Fibroblast of skin of back (primary cell): ENCODE data around the gene CFL1.

Experiments used
- DNase-seq: peaks from one replicate; pipeline ENCODE4 v3.0.0-alpha.2; 2013

Gene CFL1

DNA sequence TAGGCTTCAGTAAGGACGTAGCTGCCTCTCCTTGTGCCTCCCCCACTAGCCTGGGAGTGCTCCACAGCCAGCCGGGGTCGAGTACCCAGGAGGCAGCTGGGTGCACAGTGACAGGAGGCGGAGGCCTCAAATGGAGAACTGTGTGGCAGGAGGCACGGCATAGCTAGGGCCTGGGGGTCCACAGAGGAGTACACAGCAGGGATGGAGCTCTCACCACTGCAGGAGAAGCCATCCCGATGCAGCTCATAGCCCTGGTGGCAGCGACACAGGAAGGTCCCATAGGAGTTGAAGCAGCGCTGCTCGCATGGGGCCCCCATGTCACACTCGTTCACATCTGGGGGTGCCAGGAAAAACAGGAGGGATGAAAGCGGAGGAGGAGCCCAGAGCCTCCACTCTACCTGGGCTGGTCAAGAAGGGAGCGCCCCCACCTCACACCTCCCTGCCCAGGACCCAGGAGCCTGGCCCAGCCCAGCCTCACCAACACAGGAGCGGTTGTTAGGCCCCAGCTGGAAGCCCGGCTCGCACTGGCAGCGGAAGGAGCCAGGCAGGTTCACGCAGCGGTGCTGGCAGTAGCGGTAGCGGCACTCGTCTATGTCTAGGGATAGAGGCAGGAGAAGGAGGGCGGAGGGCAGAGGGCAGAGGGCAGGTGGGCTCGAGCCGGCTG, 11.8 kb upstream of the CFL1 start:
- DNase-seq: no peak

DNA sequence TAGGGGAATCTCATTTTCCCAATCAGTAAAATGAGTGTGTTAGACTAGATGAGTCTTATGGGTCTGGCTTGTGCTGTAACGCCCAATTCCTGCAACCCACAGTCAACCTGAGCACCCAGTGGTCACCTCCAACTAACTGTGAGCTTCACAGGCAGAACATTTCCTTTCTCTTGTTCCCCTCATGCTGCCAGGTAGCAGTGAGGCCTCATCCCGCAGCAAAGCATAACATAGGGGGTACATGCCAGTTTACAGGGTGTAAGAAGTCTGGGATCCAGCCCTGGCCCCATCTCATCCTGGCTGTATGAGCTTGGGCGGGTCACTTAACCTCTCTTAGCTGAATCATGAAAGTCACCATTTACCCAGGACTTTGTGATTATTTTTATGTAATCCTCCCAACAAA, 10.9 kb upstream of the CFL1 start:
- no peak for DNase-seq

- peak; percentile 37 for DNase-seq
Observed at GRCh38 chr11:65868076-65868667, 10.2 kb upstream of the CFL1 start.

DNA sequence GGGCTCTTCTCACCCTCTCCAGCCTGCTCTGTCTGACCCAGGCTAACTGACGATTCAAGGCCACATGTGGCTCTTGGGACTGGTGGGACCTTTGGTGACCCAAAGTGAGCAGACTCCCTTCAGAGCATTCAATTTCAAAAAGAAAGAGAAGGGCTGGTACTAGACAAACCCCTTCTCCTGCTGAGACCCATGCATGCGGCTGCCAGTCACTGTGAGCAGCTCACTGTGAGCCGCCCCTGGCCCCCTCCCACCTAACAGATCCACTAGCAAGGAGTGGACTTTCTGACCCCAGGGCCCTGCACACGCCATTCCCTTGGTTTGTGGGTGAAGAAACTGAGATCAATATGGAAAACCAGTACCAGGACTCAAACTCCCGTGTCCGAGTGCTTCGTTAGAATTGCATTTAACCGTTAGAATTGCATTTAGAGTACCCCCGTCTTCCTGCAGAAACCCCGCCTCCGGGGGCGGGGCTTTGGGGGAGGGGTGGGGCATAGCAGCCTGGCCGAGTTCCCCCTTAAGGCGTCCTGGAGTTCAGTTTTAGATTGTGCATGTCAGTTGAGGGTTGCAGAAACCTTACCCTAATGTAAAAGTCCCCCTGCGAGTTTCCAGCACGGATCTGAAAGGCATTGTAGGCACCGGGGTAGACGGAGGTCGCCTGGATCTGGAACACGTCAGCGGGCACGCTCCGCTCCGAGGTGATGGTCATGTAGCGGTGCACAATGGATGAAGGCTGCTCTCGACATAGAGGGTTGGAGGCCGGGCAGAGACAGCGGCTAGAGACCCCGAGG, 9.5 kb upstream of the CFL1 start:
- no peak for DNase-seq

GRCh38 chr11:65866509-65867283, 8.7 kb upstream of the CFL1 start:
- DNase-seq: no peak

- DNase-seq: no peak
Observed at GRCh38 chr11:65865550-65866172, 7.7 kb upstream of the CFL1 start.

DNA sequence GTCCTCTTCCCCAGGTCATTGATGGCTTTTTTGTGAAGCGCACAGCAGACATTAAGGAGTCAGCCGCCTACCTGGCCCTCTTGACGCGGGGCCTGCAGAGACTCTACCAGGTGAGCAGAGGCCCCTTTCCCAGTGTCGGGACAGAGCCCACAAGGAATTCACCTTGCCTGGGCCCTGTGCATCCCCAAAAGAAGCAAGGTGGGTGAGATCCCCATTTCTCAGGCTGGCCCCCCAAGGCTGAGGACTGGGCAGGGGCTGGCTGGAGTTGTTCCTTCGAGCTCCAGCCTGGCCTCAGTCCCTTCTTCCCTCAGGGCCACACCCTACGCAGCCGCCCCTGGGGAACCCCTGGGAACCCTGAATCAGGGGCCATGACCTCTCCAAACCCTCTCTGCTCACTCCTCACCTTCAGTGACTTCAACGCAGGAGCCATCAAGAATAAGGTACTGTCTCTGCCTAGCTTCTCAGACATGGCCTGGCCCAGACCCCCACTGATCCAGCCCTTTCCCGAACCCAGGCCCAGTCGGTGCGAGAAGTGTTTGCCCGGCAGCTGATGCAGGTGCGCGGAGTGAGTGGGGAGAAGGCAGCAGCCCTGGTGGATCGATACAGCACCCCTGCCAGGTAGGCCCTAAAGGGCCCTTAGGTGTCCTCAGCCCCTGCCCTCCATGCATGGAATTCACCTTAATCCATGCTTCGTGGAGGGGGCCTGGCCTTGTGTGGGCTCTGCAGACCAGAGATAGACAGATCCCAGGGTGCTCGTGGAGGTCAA, 6.9 kb upstream of the CFL1 start:
- DNase-seq: no peak

DNA sequence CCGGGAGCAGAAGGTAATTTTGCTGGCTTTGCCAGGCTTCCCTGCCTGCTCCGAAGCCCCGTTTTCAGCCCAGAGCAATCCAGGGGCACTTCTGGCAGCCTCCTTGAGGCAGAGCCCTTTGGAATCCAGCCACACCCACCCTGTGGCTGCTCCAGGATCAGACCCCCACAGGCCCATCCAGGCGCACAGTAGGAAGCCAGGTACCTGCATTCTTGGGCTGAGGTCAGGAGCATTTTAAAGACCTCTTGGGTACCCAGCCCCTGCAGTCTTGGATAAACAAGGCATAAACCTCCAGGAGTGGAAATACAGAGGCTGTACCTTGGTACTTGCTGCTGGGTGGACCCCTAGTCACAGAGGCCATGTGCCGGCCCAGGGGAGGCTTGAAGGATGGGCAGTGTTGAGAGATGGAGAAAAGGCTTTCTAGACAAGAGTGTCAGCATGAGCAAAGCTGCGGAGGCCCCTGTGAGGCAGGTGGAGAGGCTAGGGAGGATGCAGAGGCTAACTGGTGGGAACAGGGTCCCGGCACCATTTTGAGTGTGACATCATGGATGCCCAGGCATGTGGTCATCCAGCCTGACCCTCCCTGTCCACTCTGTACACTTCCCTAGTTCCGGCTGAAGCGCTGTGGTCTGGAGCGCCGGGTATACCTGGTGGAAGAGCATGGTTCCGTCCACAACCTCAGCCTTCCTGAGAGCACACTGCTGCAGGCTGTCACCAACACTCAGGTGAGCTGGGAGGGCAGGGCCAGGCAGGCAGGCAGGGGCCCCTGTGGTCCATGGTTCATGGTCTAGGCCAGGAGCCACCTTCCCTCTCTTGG, 6.1 kb upstream of the CFL1 start:
- DNase-seq: no peak

DNA sequence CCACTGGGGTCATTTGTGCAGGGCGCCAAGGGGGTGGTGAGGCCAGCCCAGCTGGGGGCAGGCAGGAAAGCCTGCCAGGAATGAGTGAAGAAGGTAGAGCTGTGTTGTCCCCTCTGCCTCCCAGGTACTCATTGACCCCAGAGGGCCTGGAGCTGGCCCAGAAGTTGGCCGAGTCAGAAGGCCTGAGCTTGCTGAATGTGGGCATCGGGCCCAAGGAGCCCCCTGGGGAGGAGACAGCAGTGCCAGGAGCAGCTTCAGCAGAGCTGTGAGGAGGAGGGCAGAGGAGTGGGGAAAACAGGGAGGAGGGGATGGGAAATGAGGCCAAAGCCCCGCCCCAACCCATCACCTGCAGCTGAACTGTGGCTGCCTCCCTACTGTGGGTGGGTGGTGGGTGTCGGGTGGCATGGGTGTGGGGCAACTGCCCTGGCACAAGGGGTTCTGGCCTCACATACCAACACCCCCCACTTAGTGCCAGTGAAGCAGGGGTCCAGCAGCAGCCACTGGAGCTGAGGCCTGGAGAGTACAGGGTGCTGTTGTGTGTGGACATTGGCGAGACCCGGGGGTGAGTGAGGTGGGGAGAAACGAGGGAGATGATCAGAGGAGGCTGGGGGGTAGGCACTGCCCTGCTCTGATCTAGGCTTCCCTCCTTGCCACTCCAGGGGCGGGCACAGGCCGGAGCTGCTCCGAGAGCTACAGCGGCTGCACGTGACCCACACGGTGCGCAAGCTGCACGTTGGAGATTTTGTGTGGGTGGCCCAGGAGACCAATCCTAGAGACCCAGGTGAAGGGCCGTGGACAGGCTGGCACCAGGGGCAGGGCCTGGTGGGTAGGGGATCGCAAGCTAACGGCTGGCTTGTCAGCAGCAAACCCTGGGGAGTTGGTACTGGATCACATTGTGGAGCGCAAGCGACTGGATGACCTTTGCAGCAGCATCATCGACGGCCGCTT, 5.2 kb upstream of the CFL1 start:
- DNase-seq: no peak

DNA sequence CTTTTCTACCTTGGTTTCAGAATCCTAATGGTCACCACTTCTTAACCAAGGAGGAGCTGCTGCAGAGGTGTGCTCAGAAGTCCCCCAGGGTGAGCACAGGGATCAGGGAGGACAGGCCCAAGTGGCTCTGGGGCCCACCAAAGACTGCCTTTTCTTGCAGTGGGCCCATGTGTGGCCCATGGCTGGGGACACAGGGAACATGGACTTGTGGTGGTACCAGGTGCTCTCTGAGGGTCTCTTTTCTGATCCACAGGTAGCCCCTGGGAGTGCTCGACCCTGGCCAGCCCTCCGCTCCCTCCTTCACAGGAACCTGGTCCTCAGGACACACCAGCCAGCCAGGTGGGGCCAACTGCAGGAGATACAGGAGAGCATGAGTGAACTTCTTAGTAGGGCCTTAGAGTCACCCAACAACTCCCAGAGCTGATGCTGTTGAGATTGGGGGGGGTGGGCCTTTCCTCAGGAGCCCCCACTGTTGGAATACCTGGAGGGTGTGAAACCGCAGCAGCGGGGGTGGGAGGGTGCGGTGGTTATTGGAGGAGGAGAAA, 4.3 kb upstream of the CFL1 start:
- no peak for DNase-seq

GRCh38 chr11:65861533-65862183, 3.7 kb upstream of the CFL1 start:
- no peak for DNase-seq

GRCh38 chr11:65861165-65861505, 3.2 kb upstream of the CFL1 start:
- no peak for DNase-seq

GRCh38 chr11:65860278-65861164, 2.5 kb upstream of the CFL1 start, which contains the start of gene MUS81:
TSS of gene MUS81 (plus strand) at chr11:65860433. CDS start at chr11:65860754, 321 bp downstream.
- DNase-seq: peak; percentile 99

DNA sequence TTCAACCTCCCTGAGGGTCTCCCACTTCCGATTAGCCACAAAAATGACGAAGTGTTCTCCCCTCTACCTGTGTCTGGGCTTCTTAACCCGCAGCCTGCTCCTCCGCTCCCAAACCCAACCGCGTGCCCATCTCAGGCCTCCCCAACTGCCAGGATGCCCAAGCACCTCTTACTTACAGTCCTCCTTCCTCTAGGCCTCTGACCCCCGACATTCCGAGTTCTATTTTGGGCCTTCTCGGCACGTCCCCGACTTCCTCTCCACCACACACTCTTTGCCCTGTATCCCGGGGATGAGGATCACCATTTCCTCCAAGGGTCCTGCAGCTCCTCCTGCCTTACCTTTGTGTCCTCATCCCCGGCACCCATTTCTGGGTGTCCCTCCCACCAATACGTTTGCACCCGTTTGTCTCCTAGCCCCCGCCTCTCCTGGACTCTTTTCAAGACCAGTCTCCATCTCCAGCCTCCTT, 1.9 kb upstream of the CFL1 start:
- DNase-seq: no peak

DNA sequence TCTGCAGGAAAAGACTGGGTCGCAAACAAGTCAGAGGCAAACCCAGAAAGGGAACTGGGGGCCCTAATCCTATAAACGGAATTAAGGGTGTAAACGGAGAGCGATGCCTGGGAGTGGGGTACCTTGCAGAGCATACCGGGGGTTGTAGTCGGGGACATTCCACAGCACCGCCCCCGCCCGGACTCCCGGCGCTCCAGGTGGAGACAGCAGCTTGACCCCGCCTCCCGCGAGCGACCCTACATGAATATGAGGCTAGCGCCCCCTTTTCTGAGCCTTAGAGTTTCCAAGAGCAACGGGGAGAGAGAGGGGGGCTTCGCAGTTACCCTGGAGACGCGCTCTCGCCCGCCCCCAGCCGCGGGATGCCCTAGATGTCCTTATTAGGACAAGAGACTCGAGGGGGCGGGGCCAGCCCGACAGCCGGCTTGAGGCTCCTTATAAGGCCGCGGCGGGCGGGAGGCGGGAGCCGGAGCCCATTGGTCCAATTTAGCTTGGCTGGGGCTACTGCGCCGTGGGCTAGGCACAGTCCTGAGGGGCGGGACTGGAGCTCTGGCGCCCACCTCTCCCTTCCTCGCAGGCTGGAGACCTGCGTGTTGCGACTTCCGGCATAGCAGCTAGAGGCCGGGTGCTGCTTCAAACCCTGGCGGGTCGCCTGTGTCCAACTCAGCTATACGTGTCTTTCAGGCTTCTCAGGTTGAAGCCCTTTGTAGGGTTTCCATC, 1.3 kb upstream of the CFL1 start:
- peak; percentile 99 for DNase-seq

GRCh38 chr11:65858681-65859087, 704 bp upstream of the CFL1 start:
- no peak for DNase-seq

GRCh38 chr11:65857500-65857852, 504 bp downstream of the CFL1 start:
- DNase-seq: no peak
